Measurements from ENCODE around the gene EIF4E2. TPM values are rescaled to one million over a fixed set of nuclear protein-coding genes. Genes with fewer than 3 reads are reported as not detected.

EIF4E2 gene
- 108 and 123 TPM in 2 replicates for total RNA-seq (2014; rRNA removed; shearing (Covaris generic))
- polyA plus RNA-seq (2015; cell fraction: cytosol; rRNA removed) = 54.1 and 62.8 TPM in 2 replicates
- polyA plus RNA-seq (2015; cell fraction: nucleus; rRNA removed) = 50.3 and 60.9 TPM in 2 replicates

DNA sequence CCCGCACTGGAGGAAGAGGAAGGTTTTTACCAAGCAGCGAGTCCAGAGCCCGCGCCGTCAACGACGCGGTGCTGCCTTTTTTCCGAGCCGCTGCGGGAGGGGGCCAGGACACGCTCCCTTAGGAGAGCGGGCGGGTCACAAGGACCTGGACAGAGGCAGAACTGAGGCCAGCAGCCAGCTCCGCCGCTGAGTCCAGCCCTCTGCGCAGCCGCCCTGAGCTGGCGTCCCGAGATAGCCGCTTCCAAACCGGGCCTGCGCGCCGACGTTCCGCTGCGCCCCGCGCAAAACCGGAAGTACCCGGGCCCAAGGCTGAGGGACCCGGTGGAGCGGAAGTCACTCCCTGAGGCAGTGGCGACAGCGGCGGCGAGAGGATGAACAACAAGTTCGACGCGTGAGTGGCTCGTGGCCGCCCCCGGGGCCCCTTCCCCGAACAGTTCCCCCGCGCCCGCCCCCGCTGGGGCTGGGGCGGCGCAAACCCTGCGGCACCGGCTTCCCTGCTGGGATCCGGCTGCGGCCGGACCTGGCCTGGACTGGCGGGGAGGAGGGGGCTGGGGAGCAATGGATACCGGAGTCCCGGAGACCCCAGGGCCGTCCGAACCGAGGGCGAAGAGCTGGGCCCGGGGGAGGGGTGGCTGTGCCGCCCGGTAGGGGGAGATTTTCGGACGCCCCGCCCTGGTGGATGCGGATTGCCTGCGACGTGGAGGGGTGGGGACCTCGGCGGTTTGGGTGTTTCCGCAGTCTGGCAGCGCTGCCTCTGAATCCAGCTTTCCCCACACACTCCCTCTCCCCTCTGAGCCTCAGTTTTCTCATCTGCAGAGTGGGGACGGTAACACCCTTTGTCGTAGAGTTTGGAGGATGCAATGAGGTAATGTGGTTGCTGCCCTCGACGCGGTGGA is at the start of gene EIF4E2, which contains the start of gene TIGD1:
TSS of gene EIF4E2 (plus strand) at position 336 of the 896 bp plus-strand sequence. CDS start at position 372, 36 bp downstream.
TSS of gene TIGD1 (minus strand) at position 204 of the 896 bp plus-strand sequence. CDS start 675 bp downstream, outside the sequence.
- peak; percentile 91 for DNase-seq (ENCODE audit: low read depth)

DNA sequence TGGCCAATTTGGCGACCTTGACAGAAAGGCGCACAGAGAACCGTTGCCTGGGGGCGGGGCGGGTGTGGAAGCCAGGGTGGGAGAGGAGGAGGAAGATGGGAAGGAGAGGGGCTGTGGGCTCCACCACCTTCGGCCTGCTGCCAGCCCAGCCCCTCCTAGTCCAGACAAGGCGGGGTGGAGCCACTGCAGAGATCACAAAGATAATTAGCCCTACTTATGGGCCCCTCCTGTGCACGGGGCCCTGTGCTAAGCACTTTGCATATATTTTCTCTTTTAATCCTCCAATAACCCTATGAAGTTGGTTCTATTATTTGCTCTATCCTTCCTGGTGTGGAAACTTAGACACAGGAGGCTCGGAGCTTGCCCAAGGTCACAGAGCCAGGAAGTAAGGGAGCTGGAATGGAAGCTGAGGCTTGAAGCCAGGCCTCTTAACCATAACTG is 49.1 kb upstream of the EIF4E2 start:
- DNase-seq (ENCODE audit: low read depth) = no peak

GRCh38 chr2:232501794-232502390 is 48.6 kb upstream of the EIF4E2 start:
- DNase-seq (ENCODE audit: low read depth) = no peak

GRCh38 chr2:232502511-232502910 is 48.0 kb upstream of the EIF4E2 start:
- no peak for DNase-seq (ENCODE audit: low read depth)

DNA sequence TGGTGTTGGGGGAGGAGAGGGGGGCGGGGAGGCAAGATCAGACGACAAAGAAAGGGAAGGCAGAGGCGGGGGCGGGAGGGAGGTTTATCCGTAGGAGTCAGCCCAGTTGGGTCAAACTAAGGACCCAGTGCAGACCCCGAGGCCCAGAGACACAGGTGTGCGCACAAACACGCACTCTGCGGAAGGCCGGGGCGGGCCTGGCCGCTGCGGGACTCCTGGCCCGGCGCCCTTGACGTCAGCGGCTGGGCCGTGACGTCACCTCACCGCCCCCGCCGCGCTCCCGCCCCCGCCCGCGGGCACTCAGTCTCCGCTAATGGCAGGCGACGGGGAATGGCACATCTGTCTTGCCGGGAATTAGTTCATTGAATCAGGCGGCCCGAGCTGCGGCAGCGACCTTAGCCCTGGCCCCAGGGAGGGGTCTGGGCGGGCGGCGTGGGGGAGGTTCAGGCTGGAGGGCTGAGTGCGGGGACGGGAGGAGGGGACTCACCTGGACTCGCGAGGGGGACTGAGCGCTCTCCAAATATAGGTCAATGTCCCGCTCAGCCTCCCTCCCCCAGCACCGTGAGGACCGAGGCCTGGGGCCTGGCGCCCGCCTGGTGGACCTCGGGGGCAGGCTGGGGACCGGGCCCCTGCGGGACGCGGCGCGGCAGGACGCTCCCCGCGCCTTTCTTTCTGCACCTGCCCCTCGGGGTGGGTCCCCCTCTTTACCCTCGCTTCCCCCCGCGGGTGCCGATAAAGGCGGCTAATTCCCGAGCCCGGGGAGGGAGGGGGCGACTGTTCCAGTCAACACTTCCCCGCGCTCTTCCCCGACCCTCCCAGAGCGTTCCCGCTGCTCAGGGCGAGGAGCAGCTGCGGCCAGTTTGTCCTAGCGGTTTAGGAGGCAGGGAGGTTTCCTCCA is 47.3 kb upstream of the EIF4E2 start:
- DNase-seq (ENCODE audit: low read depth) = no peak

GRCh38 chr2:232503809-232504323 is 46.6 kb upstream of the EIF4E2 start:
- DNase-seq (ENCODE audit: low read depth) = no peak

DNA sequence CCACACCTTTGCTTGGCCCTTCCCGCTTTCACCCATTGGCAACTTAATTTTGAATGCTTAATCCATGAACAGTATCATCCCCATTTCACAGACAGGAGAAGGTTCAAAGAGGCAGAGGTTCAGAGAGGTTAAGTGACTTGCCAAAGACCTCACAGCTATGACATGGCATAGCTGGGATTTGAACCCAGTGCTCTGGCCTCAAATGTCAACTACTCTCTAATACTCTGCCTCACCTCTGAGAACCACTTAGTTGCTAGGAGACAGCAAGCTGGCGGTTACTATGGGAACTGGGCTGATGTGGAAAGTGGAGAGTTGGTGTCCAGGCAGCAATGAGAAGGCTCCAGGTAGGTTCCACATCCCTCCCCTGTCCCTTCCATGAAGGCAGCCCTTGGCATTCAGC is 46.1 kb upstream of the EIF4E2 start:
- peak; percentile 32 for DNase-seq (ENCODE audit: low read depth)

GRCh38 chr2:232505856-232506255 is 44.6 kb upstream of the EIF4E2 start:
- DNase-seq (ENCODE audit: low read depth) = no peak

DNA sequence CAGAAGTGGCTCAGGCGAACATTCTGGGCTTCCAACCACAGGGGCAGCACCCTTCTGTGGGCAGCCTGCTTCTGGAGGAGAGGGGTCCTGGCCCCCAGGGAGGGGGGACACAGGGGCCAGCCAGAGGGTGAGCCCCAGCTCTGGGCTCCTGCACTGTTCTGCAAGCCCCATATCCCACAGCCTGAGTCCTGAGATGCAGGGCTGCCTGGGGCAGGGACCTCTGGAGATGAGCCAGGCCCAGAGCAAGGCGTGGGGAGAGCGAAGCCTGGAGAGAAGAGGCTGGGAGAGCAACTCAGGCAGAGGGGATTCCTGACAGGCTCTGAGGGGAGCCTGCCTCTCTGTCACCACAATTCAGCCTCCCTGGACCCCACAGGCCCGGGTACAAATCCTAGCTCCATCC is 43.8 kb upstream of the EIF4E2 start:
- DNase-seq (ENCODE audit: low read depth) = no peak

GRCh38 chr2:232508251-232508650 is 42.2 kb upstream of the EIF4E2 start:
- no peak for DNase-seq (ENCODE audit: low read depth)

- no peak for DNase-seq (ENCODE audit: low read depth)
Observed at GRCh38 chr2:232511336-232511890, 39.1 kb upstream of the EIF4E2 start.

GRCh38 chr2:232512602-232513001 is 37.9 kb upstream of the EIF4E2 start:
- DNase-seq (ENCODE audit: low read depth) = no peak

DNA sequence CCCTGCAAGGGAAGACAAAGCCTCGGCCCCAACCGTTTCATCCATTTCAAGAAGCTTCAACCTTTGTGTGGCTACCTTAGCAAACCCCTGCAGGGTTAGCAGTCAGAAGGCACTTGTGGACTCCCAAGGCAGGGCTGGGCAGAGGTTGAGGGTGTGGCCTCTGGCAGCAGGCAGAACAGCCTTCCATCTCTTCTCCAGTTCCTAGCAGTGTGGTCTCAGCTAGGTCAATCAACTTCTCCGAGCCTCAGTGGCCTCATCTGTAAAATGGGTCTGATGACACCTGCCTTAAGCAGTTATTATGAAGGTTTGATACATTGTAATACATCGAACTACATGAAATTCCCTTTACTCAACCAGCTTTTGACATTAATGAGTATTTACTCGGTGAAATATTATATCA is 37.1 kb upstream of the EIF4E2 start:
- DNase-seq (ENCODE audit: low read depth) = no peak

GRCh38 chr2:232515639-232516038 is 34.9 kb upstream of the EIF4E2 start:
- DNase-seq (ENCODE audit: low read depth) = no peak

DNA sequence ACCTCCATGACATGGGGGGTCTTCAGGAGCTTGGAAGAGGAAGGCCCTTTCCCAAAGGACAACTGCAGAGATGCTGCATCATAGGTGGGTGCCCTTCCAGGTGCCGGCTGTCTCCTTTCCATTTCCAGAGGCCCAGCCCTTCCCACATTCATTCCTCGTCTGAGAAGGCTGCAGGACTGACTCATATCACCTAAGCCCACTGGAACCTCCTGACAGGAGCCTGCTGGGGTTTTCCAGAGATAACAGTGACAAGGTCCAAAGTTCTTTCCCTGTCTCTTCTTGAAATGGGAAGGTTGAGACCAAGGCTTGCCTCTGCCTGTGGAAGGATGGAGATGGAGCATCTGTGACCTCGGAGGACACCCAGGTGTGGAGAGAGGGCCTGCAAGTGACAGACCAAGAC is 33.9 kb upstream of the EIF4E2 start:
- no peak for DNase-seq (ENCODE audit: low read depth)

DNA sequence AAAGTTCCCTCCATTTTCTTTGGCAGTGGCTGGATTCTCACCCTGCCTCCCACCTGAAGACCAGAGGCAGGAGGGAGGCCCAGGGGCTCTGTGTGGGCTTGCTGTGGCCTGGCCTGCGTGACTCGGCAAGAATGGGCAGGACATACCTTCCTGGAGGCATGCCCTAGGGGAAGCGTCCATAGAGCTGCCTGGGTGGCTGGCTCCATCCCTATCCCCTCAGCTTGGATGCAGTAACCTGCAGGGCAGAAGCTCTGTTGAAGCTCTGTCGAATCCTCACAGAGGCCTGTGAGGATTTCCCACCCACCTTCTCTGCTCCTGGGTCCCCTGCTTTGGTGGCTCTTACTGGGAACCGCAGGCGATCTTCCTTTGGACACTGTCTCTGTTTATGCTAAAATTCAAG is 31.6 kb upstream of the EIF4E2 start:
- DNase-seq (ENCODE audit: low read depth) = no peak

GRCh38 chr2:232519581-232520438 is 30.7 kb upstream of the EIF4E2 start, which contains the start of gene PRSS56:
TSS of gene PRSS56 (plus strand) at chr2:232520388. CDS start at chr2:232520599, 211 bp downstream.
- DNase-seq (ENCODE audit: low read depth) = no peak

- no peak for DNase-seq (ENCODE audit: low read depth)
Observed at GRCh38 chr2:232520489-232520888, 30.0 kb upstream of the EIF4E2 start.

DNA sequence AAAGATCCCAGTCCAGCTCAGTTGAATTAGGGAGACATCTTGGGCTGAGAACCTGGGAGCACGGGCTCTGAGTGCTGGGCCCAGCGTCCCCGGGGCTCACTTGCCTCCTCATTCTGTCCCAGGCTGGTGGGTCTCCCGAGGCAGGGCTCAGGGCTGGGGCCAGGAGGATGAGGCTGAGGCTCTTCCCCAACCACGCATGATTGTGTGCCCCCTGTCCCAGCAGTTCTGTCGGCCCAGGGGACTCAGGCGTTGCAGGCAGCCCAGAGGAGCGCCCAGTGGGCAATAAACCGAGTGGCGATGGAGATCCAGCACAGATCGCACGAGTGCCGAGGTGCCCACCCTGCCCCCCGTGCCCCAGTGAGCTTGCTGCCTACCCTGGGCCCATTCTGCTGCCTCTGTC is 29.4 kb upstream of the EIF4E2 start:
- DNase-seq (ENCODE audit: low read depth) = no peak

All from HT1080 (cell line).